Measurements from ENCODE around the gene NAALADL1.

The NAALADL1 gene

DNA sequence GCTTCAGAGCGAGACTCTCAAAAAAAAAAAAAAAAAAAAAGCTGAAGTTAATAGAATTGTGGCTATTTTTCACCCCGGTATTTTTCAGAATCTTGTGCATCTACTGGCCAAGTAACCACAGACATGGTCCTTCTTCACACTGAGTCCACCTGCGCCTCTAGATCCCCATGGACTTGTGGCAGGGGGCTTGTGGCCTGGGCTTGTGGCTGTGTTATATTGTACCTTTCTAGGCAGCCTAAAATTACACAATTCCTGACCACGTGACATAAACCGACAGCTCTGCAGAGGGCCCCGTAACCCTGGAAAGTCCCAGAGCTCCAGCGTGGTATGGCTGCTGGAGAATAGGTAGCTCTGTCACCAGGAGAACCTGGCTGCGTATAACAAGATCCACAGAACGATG is 10.9 kb upstream of the NAALADL1 start:
- DNase-seq (ENCODE audit: low read depth), result no peak
- no peak for TF ChIP-seq CTCF (conservative IDR thresholded peaks at IDR 0.05; ENCODE audit: low read depth, low read length)
- no peak overlapping the region for H3K4me3 ChIP-seq (ENCODE audit: low read length)

- no peak for TF ChIP-seq CTCF (conservative IDR thresholded peaks at IDR 0.05; ENCODE audit: low read depth, low read length)
- DNase-seq (ENCODE audit: low read depth), result no peak
- H3K4me3 ChIP-seq (ENCODE audit: low read length), result no peak overlapping the region
Measured at GRCh38 chr11:65067446-65067845, 9.1 kb upstream of the NAALADL1 start.

GRCh38 chr11:65066805-65067291 is 8.5 kb upstream of the NAALADL1 start:
- TF ChIP-seq CTCF (conservative IDR thresholded peaks at IDR 0.05; ENCODE audit: low read depth, low read length), result no peak
- H3K4me3 ChIP-seq (ENCODE audit: low read length), result no peak overlapping the region
- no peak for DNase-seq (ENCODE audit: low read depth)

DNA sequence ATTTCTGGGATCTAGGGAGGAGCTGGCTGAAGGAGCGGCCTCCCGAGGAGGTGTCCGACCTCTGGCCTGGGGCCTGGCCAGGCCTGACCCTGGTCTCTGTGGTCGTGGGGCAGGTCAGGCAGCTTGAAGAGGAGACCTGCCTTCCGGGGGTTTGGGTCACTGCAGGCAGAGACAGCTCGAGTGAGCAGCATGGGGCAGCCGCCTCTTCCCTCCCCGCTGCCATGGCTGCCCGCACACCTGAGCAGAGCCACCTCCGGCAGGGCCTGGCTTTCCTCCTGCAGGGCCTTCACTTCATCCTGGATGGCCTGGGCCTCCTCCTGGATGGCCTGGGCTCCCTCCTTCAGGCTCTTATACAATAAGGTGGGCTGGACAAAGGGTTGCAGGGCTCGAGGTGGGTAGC is 8.0 kb upstream of the NAALADL1 start:
- no peak overlapping the region for H3K4me3 ChIP-seq (ENCODE audit: low read length)
- no peak for TF ChIP-seq CTCF (conservative IDR thresholded peaks at IDR 0.05; ENCODE audit: low read depth, low read length)
- no peak for DNase-seq (ENCODE audit: low read depth)

GRCh38 chr11:65065851-65066250 is 7.5 kb upstream of the NAALADL1 start:
- H3K4me3 ChIP-seq (ENCODE audit: low read length), result no peak overlapping the region
- no peak for DNase-seq (ENCODE audit: low read depth)
- TF ChIP-seq CTCF (conservative IDR thresholded peaks at IDR 0.05; ENCODE audit: low read depth, low read length), result no peak

DNA sequence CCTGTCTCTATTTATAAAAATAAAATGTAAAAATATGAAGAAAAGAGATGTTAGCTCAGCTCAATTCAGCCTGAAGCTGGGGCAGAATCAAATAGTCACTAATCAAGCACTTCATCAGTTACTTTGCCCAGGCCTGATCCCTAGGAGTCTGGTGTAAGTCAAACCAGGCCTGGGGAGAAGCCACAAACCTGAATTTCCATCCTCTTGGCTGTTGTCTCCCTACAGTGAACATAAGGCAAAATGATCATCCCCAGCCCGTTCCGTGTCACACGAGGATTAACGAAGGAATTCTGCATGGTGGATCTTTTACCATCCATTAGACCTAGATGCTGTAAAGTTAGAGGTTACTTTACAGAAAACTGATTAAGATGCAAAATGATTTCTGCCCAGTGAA is 6.5 kb upstream of the NAALADL1 start:
- DNase-seq (ENCODE audit: low read depth), result no peak
- no peak for TF ChIP-seq CTCF (conservative IDR thresholded peaks at IDR 0.05; ENCODE audit: low read depth, low read length)

GRCh38 chr11:65063532-65063931 is 5.2 kb upstream of the NAALADL1 start:
- TF ChIP-seq CTCF (conservative IDR thresholded peaks at IDR 0.05; ENCODE audit: low read depth, low read length), result no peak
- H3K4me3 ChIP-seq (ENCODE audit: low read length), result no peak overlapping the region
- no peak for DNase-seq (ENCODE audit: low read depth)

More for the DNA sequence above, 6.5 kb upstream of the NAALADL1 start:
- H3K4me3 ChIP-seq (ENCODE audit: low read length), result no peak overlapping the region
